ENCODE data around the gene IGSF9. TPM values are rescaled to one million over a fixed set of nuclear protein-coding genes. Genes with fewer than 3 reads are reported as not detected.

The IGSF9 gene
- total and polyA plus RNA-seq, 4 donors = 0.14 to 21.3 (median 16.1) TPM

DNA sequence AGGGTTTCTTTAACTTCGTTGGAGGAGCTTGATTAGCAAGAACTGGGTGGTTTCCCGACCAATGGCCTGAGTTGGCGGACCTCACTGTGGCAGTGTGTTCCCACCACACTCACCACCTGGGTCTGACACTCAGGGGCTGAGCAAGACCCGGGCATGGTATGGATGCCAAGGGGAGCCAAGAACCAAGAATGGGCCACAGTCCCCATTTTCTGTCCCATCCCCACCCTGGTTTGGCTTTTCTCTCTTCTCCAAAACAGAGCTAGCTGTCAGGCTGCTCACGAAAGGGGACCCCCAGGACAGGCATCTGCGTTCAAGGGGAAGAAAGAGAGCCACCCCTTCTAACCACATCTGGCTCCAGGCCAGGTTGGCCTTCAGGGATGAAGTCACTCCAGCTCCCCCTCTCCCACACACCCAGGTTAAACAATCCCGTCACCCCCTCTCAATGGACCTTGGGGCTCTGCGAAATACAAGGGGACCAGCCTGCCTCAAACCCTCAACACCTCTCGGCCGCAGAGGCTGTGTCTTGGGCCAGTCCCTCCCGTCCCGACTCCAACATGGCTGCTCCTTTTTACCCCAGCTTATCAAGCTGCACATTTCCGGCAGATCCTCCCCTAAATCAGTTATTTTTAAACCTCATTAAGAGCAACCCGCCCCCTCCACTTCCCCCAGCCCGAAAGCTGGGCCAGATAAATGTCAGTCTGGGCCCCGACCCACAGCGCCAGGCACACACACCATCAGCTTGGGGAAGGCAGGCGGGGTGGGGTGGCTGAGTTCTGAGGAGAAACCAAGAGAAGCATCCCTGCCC is 23.5 kb downstream of the IGSF9 start:
- WGBS = 71% methylated on average over 18 of the region's 18 CpGs
- Histone ChIP-seq H3K27ac (ENCODE audit: low read depth in 1 of 2, low read length in 2 of 2) (peak overlapping the region; percentile 95 to 97), H3K4me1 (ENCODE audit: control insufficient read depth in 4 of 4, insufficient read depth in 4 of 4, low read length in 3 of 4) (peaks cover 12 to 37% (median 23%) of the 10 kb centered on the region in 4 donors)

DNA sequence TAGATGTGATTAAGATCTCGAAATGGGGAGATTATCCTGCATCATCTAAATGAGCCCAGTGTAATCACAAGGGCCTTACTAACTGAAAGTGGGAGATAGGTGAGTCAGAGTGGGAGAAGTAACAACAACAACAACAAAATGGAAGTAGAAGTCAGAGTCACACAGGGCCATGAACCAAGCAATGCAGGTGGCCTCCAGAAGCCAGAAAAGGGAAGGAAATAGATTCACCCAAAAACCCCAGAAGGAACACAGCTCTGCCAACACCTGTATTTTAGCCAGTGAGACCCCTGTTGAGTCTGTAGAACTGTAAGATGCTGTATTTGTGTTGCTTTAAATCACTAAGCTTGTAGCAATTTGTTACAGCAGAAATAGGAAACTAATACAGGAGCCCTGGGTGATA is 24.2 kb downstream of the IGSF9 start:
- TF ChIP-seq, protein P1, sequence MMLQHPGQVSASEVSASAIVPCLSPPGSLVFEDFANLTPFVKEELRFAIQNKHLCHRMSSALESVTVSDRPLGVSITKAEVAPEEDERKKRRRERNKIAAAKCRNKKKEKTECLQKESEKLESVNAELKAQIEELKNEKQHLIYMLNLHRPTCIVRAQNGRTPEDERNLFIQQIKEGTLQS (IDR thresholded peaks at IDR 0.05) = no peak
- TF ChIP-seq NR2F2 (IDR thresholded peaks at IDR 0.05) (no peak), FOXA2 (IDR thresholded peaks at IDR 0.05) (no peak), FOXA1 (IDR thresholded peaks at IDR 0.05) (no peak), JUND (IDR thresholded peaks at IDR 0.05) (no peak), RAD21 (IDR thresholded peaks at IDR 0.05) (no peak), HNF4A (conservative IDR thresholded peaks at IDR 0.05) (no peak), SP1 (IDR thresholded peaks at IDR 0.05) (no peak), YY1 (IDR thresholded peaks at IDR 0.05) (no peak), HNF4G (IDR thresholded peaks at IDR 0.05) (no peak), EGR1 (IDR thresholded peaks at IDR 0.05; ENCODE audit: low read depth in 2 of 2) (no peak), TAF1 (conservative IDR thresholded peaks at IDR 0.05) (no peak)
- TF ChIP-seq, protein P2, sequence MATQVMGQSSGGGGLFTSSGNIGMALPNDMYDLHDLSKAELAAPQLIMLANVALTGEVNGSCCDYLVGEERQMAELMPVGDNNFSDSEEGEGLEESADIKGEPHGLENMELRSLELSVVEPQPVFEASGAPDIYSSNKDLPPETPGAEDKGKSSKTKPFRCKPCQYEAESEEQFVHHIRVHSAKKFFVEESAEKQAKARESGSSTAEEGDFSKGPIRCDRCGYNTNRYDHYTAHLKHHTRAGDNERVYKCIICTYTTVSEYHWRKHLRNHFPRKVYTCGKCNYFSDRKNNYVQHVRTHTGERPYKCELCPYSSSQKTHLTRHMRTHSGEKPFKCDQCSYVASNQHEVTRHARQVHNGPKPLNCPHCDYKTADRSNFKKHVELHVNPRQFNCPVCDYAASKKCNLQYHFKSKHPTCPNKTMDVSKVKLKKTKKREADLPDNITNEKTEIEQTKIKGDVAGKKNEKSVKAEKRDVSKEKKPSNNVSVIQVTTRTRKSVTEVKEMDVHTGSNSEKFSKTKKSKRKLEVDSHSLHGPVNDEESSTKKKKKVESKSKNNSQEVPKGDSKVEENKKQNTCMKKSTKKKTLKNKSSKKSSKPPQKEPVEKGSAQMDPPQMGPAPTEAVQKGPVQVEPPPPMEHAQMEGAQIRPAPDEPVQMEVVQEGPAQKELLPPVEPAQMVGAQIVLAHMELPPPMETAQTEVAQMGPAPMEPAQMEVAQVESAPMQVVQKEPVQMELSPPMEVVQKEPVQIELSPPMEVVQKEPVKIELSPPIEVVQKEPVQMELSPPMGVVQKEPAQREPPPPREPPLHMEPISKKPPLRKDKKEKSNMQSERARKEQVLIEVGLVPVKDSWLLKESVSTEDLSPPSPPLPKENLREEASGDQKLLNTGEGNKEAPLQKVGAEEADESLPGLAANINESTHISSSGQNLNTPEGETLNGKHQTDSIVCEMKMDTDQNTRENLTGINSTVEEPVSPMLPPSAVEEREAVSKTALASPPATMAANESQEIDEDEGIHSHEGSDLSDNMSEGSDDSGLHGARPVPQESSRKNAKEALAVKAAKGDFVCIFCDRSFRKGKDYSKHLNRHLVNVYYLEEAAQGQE (IDR thresholded peaks at IDR 0.05) = no peak
- TF ChIP-seq, protein P3, sequence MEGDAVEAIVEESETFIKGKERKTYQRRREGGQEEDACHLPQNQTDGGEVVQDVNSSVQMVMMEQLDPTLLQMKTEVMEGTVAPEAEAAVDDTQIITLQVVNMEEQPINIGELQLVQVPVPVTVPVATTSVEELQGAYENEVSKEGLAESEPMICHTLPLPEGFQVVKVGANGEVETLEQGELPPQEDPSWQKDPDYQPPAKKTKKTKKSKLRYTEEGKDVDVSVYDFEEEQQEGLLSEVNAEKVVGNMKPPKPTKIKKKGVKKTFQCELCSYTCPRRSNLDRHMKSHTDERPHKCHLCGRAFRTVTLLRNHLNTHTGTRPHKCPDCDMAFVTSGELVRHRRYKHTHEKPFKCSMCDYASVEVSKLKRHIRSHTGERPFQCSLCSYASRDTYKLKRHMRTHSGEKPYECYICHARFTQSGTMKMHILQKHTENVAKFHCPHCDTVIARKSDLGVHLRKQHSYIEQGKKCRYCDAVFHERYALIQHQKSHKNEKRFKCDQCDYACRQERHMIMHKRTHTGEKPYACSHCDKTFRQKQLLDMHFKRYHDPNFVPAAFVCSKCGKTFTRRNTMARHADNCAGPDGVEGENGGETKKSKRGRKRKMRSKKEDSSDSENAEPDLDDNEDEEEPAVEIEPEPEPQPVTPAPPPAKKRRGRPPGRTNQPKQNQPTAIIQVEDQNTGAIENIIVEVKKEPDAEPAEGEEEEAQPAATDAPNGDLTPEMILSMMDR (IDR thresholded peaks at IDR 0.05; ENCODE audit: low read depth, low read length, missing input control) = no peak
- TF ChIP-seq, protein P4, sequence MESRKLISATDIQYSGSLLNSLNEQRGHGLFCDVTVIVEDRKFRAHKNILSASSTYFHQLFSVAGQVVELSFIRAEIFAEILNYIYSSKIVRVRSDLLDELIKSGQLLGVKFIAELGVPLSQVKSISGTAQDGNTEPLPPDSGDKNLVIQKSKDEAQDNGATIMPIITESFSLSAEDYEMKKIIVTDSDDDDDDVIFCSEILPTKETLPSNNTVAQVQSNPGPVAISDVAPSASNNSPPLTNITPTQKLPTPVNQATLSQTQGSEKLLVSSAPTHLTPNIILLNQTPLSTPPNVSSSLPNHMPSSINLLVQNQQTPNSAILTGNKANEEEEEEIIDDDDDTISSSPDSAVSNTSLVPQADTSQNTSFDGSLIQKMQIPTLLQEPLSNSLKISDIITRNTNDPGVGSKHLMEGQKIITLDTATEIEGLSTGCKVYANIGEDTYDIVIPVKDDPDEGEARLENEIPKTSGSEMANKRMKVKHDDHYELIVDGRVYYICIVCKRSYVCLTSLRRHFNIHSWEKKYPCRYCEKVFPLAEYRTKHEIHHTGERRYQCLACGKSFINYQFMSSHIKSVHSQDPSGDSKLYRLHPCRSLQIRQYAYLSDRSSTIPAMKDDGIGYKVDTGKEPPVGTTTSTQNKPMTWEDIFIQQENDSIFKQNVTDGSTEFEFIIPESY (IDR thresholded peaks at IDR 0.05) = no peak
- peaks cover 12 to 36% (median 25%) of the 10 kb centered on the region in 4 donors for H3K4me1 ChIP-seq (ENCODE audit: control insufficient read depth in 4 of 4, insufficient read depth in 4 of 4, low read length in 3 of 4)
- 77% methylated on average over 1 of the region's 1 CpG for WGBS
- H3K36me3 ChIP-seq (ENCODE audit: control insufficient read depth in 4 of 4, insufficient read depth in 3 of 4, low read depth in 1 of 4, low read length in 3 of 4) = peaks cover 8 to 31% (median 23%) of the 10 kb centered on the region in 4 donors
- no peaks in the 10 kb centered on the region for H3K9me3 ChIP-seq (ENCODE audit: control insufficient read depth in 4 of 4, low read length in 3 of 4)
- peak overlapping the region; percentile 95 to 97 for H3K27ac ChIP-seq (ENCODE audit: low read depth in 1 of 2, low read length in 2 of 2)
- no peak overlapping the region for H3K9ac ChIP-seq (ENCODE audit: low read depth in 1 of 2, low read length in 2 of 2)
- DNase-seq (ENCODE audit: low spot score) = no peak
- H3K4me3 ChIP-seq (ENCODE audit: low read depth in 1 of 3, low read length in 3 of 3) = no peak overlapping the region
- H3K27me3 ChIP-seq (ENCODE audit: control insufficient read depth in 4 of 4, insufficient read depth in 4 of 4, low read length in 3 of 4) = no peaks in the 10 kb centered on the region

More for the DNA sequence above, 23.5 kb downstream of the IGSF9 start:
- H3K36me3 ChIP-seq (ENCODE audit: control insufficient read depth in 4 of 4, insufficient read depth in 3 of 4, low read depth in 1 of 4, low read length in 3 of 4) = peaks cover 8 to 30% (median 21%) of the 10 kb centered on the region in 4 donors
- DNase-seq (ENCODE audit: low spot score) = no peak
- no peaks in the 10 kb centered on the region for H3K9me3 ChIP-seq (ENCODE audit: control insufficient read depth in 4 of 4, low read length in 3 of 4)
- H3K9ac ChIP-seq (ENCODE audit: low read depth in 1 of 2, low read length in 2 of 2) = no peak overlapping the region
- no peaks in the 10 kb centered on the region for H3K27me3 ChIP-seq (ENCODE audit: control insufficient read depth in 4 of 4, insufficient read depth in 4 of 4, low read length in 3 of 4)
- TF ChIP-seq YY1 (IDR thresholded peaks at IDR 0.05) = peak; percentile 6
- no peak for TF ChIP-seq JUND (IDR thresholded peaks at IDR 0.05)
- peak overlapping the region in 2 of 3 donors; percentile 9 to 18 for H3K4me3 ChIP-seq (ENCODE audit: low read depth in 1 of 3, low read length in 3 of 3)
